Right lobe of liver (tissue), 4 donors: ENCODE measurements around the gene TAS1R3.

Experiments
- CTCF ChIP-seq, 4 donors: fragments of 200-600 bp in 3 of 4; fragments of 450-650 bp in 1 of 4; IDR thresholded peaks; one replicate each; pipeline versions ENCODE4 v1.5.1 to v1.8.0; 2016 to 2022; ENCODE audit warnings: antibody characterized with exemption in 4 of 4, mild to moderate bottlenecking in 2 of 4
- POLR2A ChIP-seq: fragments of 450-650 bp; IDR thresholded peaks from one replicate; pipeline ENCODE4 v1.6.1; 2017; ENCODE audit warnings: antibody characterized with exemption, mild to moderate bottlenecking
- donor health status: DM: no; HTN: no; CAD: no.
- donor health status: DM: no; HTN: no; CAD: no.
- donor health status: DM: no; HTN: yes; CAD: no.

GRCh38 chr1:1310476-1311053 lies 20.5 kb upstream of the TAS1R3 start:
- TF ChIP-seq CTCF (IDR thresholded peaks at IDR 0.05) (no peak), POLR2A (no peak)
